Measurements from ENCODE around the gene FAM13A.

DNA sequence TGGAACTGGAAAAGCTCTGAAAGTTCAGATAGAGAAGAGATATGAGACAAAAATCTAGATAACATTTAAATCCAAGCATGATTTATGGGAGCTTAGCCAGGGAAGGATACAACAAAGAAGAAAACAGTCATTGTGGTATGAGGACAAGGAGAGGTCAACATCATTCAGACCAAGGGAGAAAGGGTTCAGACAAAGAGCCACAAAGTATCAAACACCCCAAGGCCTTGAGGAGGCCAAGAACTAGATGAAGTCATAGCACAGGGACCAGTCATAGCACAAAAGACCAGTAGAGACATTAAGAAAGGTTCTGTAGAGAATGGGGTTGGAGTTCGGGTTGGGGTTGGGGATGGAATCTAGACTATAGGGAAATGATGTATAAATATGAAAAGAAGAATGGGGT, 282.0 kb downstream of the FAM13A start:
- TF ChIP-seq ZNF335 (tag by site-specific recombination; conservative IDR thresholded peaks at IDR 0.05): no peak
- no peak for TF ChIP-seq ZNF324 (tag by site-specific recombination; IDR thresholded peaks at IDR 0.05)
- TF ChIP-seq ZNF426 (tag by site-specific recombination; IDR thresholded peaks at IDR 0.05): no peak
- TF ChIP-seq, protein P1, sequence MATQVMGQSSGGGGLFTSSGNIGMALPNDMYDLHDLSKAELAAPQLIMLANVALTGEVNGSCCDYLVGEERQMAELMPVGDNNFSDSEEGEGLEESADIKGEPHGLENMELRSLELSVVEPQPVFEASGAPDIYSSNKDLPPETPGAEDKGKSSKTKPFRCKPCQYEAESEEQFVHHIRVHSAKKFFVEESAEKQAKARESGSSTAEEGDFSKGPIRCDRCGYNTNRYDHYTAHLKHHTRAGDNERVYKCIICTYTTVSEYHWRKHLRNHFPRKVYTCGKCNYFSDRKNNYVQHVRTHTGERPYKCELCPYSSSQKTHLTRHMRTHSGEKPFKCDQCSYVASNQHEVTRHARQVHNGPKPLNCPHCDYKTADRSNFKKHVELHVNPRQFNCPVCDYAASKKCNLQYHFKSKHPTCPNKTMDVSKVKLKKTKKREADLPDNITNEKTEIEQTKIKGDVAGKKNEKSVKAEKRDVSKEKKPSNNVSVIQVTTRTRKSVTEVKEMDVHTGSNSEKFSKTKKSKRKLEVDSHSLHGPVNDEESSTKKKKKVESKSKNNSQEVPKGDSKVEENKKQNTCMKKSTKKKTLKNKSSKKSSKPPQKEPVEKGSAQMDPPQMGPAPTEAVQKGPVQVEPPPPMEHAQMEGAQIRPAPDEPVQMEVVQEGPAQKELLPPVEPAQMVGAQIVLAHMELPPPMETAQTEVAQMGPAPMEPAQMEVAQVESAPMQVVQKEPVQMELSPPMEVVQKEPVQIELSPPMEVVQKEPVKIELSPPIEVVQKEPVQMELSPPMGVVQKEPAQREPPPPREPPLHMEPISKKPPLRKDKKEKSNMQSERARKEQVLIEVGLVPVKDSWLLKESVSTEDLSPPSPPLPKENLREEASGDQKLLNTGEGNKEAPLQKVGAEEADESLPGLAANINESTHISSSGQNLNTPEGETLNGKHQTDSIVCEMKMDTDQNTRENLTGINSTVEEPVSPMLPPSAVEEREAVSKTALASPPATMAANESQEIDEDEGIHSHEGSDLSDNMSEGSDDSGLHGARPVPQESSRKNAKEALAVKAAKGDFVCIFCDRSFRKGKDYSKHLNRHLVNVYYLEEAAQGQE (tag by site-specific recombination; IDR thresholded peaks at IDR 0.05): no peak
- no peak for TF ChIP-seq ZNF24 (tag by site-specific recombination; IDR thresholded peaks at IDR 0.05)
- TF ChIP-seq, protein P2, sequence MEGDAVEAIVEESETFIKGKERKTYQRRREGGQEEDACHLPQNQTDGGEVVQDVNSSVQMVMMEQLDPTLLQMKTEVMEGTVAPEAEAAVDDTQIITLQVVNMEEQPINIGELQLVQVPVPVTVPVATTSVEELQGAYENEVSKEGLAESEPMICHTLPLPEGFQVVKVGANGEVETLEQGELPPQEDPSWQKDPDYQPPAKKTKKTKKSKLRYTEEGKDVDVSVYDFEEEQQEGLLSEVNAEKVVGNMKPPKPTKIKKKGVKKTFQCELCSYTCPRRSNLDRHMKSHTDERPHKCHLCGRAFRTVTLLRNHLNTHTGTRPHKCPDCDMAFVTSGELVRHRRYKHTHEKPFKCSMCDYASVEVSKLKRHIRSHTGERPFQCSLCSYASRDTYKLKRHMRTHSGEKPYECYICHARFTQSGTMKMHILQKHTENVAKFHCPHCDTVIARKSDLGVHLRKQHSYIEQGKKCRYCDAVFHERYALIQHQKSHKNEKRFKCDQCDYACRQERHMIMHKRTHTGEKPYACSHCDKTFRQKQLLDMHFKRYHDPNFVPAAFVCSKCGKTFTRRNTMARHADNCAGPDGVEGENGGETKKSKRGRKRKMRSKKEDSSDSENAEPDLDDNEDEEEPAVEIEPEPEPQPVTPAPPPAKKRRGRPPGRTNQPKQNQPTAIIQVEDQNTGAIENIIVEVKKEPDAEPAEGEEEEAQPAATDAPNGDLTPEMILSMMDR (tag by site-specific recombination; IDR thresholded peaks at IDR 0.05): no peak
- TF ChIP-seq, protein P3, sequence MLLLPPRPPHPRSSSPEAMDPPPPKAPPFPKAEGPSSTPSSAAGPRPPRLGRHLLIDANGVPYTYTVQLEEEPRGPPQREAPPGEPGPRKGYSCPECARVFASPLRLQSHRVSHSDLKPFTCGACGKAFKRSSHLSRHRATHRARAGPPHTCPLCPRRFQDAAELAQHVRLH (tag by site-specific recombination; IDR thresholded peaks at IDR 0.05): no peak
- TF ChIP-seq ZNF133 (tag by site-specific recombination; IDR thresholded peaks at IDR 0.05): no peak
- no peak for TF ChIP-seq ZNF707 (tag by site-specific recombination; IDR thresholded peaks at IDR 0.05)
- no peak for TF ChIP-seq ZNF768 (tag by site-specific recombination; IDR thresholded peaks at IDR 0.05)
- TF ChIP-seq ZNF747 (tag by site-specific recombination; IDR thresholded peaks at IDR 0.05): no peak
